Left renal cortex interstitium (tissue), 4 donors: Measurements from ENCODE around the gene MAGI1. TPM values are rescaled to one million over a fixed set of nuclear protein-coding genes. Genes with fewer than 3 reads are reported as not detected.

Experiments used
- DNase-seq, 4 donors: peaks; one replicate each; pipeline ENCODE4 v3.0.0-alpha.2; 2013; ENCODE audit warnings: low read depth in 4 of 4, low spot score in 2 of 4, missing footprints in 1 of 4
- polyA plus RNA-seq, 4 donors: library from polyadenylated mRNA; unstranded; fragments of 120-200 nt; gene quantifications; one replicate each; pipeline ENCODE4 v1.2.1, GENCODE V29; 2013; ENCODE audit not compliant: insufficient read length in 4 of 4

MAGI1 gene
- polyA plus RNA-seq, 4 donors, result 26.2 to 34.5 (median 28.6) TPM

GRCh38 chr3:65658401-65658800 lies 380.3 kb downstream of the MAGI1 start:
- DNase-seq, result no peak

- DNase-seq, result no peak
Observed at GRCh38 chr3:65655061-65655460, 383.7 kb downstream of the MAGI1 start.

GRCh38 chr3:65653731-65654130 lies 385.0 kb downstream of the MAGI1 start:
- no peak for DNase-seq

- DNase-seq, result no peak
Observed at GRCh38 chr3:65650247-65650646, 388.5 kb downstream of the MAGI1 start.

- DNase-seq, result no peak
Observed at GRCh38 chr3:65647369-65647768, 391.3 kb downstream of the MAGI1 start.

GRCh38 chr3:65642883-65643282 lies 395.8 kb downstream of the MAGI1 start:
- DNase-seq, result no peak

GRCh38 chr3:65641777-65642176 lies 396.9 kb downstream of the MAGI1 start:
- no peak for DNase-seq

GRCh38 chr3:65641045-65641444 lies 397.7 kb downstream of the MAGI1 start:
- no peak for DNase-seq

- DNase-seq, result no peak
Observed at GRCh38 chr3:65639444-65639843, 399.3 kb downstream of the MAGI1 start.

GRCh38 chr3:65638301-65638700 lies 400.4 kb downstream of the MAGI1 start:
- no peak for DNase-seq

- DNase-seq, result no peak
Observed at GRCh38 chr3:65636326-65636725, 402.4 kb downstream of the MAGI1 start.

GRCh38 chr3:65635657-65636056 lies 403.1 kb downstream of the MAGI1 start:
- DNase-seq, result no peak

GRCh38 chr3:65633018-65633638 lies 405.6 kb downstream of the MAGI1 start:
- no peak for DNase-seq

- no peak for DNase-seq
Observed at GRCh38 chr3:65632414-65632813, 406.3 kb downstream of the MAGI1 start.

- DNase-seq, result no peak
Observed at GRCh38 chr3:65628978-65629377, 409.7 kb downstream of the MAGI1 start.

GRCh38 chr3:65627062-65627461 lies 411.7 kb downstream of the MAGI1 start:
- DNase-seq, result no peak

- no peak for DNase-seq
Observed at GRCh38 chr3:65625305-65625704, 413.4 kb downstream of the MAGI1 start.

GRCh38 chr3:65623362-65623761 lies 415.4 kb downstream of the MAGI1 start:
- no peak for DNase-seq

GRCh38 chr3:65619888-65620287 lies 418.8 kb downstream of the MAGI1 start:
- no peak for DNase-seq

GRCh38 chr3:65619451-65619881 lies 419.3 kb downstream of the MAGI1 start:
- no peak for DNase-seq

- no peak for DNase-seq
Observed at GRCh38 chr3:65618599-65618998, 420.1 kb downstream of the MAGI1 start.

- no peak for DNase-seq
Observed at GRCh38 chr3:65617787-65618186, 420.9 kb downstream of the MAGI1 start.

- DNase-seq, result no peak
Observed at GRCh38 chr3:65617209-65617608, 421.5 kb downstream of the MAGI1 start.
